Psoas muscle (tissue), 8 donors: ENCODE measurements around the gene EFCC1. TPM values are rescaled to one million over a fixed set of nuclear protein-coding genes. Genes with fewer than 3 reads are reported as not detected.

Experiments used
- ATAC-seq, 4 donors: fragments of 200-7000 bp; cut with Tn5 transposase; one replicate each; pipeline ENCODE4 v1.9.1; 2020; ENCODE audit warnings: moderate library complexity in 3 of 4, mild to moderate bottlenecking in 2 of 4
- DNase-seq, 2 donors: peaks; one replicate each; pipeline ENCODE4 v3.0.0-alpha.2; 2020
- H3K27ac ChIP-seq: fragments of 200-600 bp; one replicate; pipeline ENCODE4 v1.8.0; 2022
- H3K27me3 ChIP-seq, 3 donors: fragments of 200-600 bp in 1 of 3; one replicate each; pipeline versions ENCODE4 v1.6.1 to v1.8.0; 2013 to 2022; ENCODE audit warnings: low read length in 2 of 3, mild to moderate bottlenecking in 2 of 3, moderate library complexity in 1 of 3; ENCODE audit not compliant: insufficient read depth in 3 of 3
- H3K36me3 ChIP-seq, 2 donors: fragments of 200-600 bp in 1 of 2; one replicate each; pipeline versions ENCODE4 v1.6.1 to v1.8.0; 2013 to 2022; ENCODE audit warnings: low read depth in 1 of 2, mild to moderate bottlenecking in 1 of 2, moderate library complexity in 1 of 2; ENCODE audit not compliant: insufficient read depth in 1 of 2
- H3K4me1 ChIP-seq: fragments of 200-600 bp; one replicate; pipeline ENCODE4 v1.8.0; 2022
- H3K4me3 ChIP-seq: fragments of 200-600 bp; one replicate; pipeline ENCODE4 v1.8.0; 2022; ENCODE audit warnings: mild to moderate bottlenecking
- H3K9me3 ChIP-seq: fragments of 200-600 bp; one replicate; pipeline ENCODE4 v1.8.0; 2022
- WGBS, 3 donors: extraction: QIAGEN DNeasy Blood & Tissue Kit; methylation state at CpG; one replicate each; pipeline versions ENCODE4 v1.1.6 to v1.1.7; 2013; 5-methylcytosine and 5-hydroxymethylcytosine counted together
- intact Hi-C, 2 donors: fragments of 100-400 bp; cut with DNase I; formaldehyde crosslinking; loops; one replicate each; pipeline versions ENCODE4 v1.11.0 to v1.14.2; 2022
- polyA plus RNA-seq, 3 donors: library from polyadenylated mRNA; stranded (reverse); fragments of 200-250 nt; gene quantifications; one replicate each; pipeline ENCODE4 v1.2.3, GENCODE V29; 2013
- total RNA-seq, 4 donors: library from RNA; stranded (reverse); fragmentation: NEBNext Ultra II Directional in 2 of 4; extraction: Animal tissue kit (Norgen Biotek cat#: 25700) in 2 of 4; gene quantifications; one replicate each; pipeline versions ENCODE4 v1.2.1 to v1.2.4, GENCODE V29; 2021 to 2023
- TF ChIP-seq, protein P1 (sequence below): fragments of 200-600 bp; IDR thresholded peaks from one replicate; pipeline ENCODE4 v1.8.0; 2022; ENCODE audit warnings: antibody characterized with exemption
- donor health status: healthy with polysubstance abuse.
- donor health status: DM: no; HTN: no; CAD: no; lungs with moderate emphysema.
- donor health status: Bipolar disorder and iron deficiency.
- donor health status: healthy.
- donor health status: DM: yes; HTN: yes; CAD: no.
- donor health status: DM: no; HTN: no; CAD: no.
- donor health status: DM: no; HTN: no; CAD: no.
- donor health status: DM: yes; HTN: yes; CAD: no.

Gene EFCC1
- total and polyA plus RNA-seq, 7 donors = 0.11 to 1.5 (median 0.48) TPM

DNA sequence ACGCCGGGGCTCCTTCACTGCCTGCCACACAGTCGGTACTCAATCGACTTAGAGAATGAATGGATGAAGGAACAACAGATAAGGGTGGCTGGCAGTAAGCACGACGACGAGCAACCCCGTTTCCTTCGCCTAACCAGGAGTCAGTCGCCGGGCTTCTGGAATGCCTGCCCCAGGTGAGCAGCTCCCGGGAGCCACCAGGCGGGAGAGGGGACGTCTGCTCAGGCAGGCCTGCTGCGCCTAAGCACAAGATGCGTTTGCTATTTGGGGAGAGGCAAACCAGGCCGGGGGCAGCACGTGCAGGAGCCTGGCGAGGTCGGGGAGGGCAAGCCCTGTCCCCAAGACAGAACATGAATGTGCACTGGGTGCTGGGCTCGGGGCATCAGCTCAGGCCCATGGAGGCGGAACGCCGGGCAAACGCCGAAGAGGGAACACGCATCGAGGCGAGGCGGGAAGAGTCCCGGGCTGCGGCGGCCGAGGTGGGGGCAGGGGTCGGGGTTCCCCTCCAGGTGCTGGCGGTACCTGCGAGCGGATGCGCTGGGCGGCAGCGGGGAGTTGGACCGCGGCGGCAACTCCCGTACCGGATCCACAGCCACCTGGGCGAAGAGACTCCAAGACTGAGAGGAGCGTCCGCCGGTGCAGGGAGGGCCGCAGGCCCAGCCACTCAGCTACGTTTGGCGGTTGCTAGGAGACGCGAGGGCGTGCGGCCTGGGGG lies 7.5 kb upstream of the EFCC1 start, which contains the start of gene CFAP92:
TSS of gene CFAP92 (minus strand) at position 616 of the 712 bp plus-strand sequence. CDS start 772 bp downstream, outside the sequence.
- peaks cover 7% of the 10 kb centered on the region for H3K4me1 ChIP-seq
- peak within 1 kb of the TSS; percentile 59 for H3K4me3 ChIP-seq
- H3K9me3 ChIP-seq = no peaks in the 10 kb centered on the region
- H3K36me3 ChIP-seq = no peaks in the 10 kb centered on the region
- no peak within 1 kb of the TSS for H3K27ac ChIP-seq
- no peaks in the 10 kb centered on the region for H3K27me3 ChIP-seq
- intact Hi-C loops = no loop called here
- WGBS, 3 donors = 13 to 19% (median 15%) methylated on average over 41 to 57 of the region's 57 CpGs
- DNase-seq (peak; percentile 87 to 92), ATAC-seq (peak; percentile 94 to 99 (median 98))
- TF ChIP-seq, protein P1, sequence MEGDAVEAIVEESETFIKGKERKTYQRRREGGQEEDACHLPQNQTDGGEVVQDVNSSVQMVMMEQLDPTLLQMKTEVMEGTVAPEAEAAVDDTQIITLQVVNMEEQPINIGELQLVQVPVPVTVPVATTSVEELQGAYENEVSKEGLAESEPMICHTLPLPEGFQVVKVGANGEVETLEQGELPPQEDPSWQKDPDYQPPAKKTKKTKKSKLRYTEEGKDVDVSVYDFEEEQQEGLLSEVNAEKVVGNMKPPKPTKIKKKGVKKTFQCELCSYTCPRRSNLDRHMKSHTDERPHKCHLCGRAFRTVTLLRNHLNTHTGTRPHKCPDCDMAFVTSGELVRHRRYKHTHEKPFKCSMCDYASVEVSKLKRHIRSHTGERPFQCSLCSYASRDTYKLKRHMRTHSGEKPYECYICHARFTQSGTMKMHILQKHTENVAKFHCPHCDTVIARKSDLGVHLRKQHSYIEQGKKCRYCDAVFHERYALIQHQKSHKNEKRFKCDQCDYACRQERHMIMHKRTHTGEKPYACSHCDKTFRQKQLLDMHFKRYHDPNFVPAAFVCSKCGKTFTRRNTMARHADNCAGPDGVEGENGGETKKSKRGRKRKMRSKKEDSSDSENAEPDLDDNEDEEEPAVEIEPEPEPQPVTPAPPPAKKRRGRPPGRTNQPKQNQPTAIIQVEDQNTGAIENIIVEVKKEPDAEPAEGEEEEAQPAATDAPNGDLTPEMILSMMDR = no peak

DNA sequence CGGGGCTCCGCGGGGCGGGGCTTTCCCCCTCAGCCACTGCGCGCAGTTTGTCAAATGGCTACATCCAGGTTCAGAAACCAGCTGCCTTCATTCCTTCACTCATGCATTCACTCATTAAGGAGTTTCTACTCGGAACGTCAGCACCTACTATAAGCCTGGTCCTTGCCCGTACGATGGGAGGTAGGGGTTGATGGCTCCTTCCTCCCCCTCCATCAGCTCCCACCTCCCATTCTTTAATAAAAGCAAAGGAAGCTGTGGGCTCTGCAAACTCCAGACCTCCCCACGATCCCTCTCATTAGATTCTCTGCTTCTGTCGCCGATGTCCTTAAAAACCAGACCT lies 7.0 kb upstream of the EFCC1 start:
- ATAC-seq (no peak), DNase-seq (no peak)
- TF ChIP-seq, protein P1 = no peak
- H3K9me3 ChIP-seq = no peaks in the 10 kb centered on the region
- intact Hi-C loops = no loop called here
- H3K4me1 ChIP-seq = peaks cover 7% of the 10 kb centered on the region
- no peaks in the 10 kb centered on the region for H3K36me3 ChIP-seq
- H3K27ac ChIP-seq = no peak overlapping the region
- no peaks in the 10 kb centered on the region for H3K27me3 ChIP-seq
- WGBS, 3 donors = 4 to 5% (median 5%) methylated on average over 9 to 13 of the region's 13 CpGs
- peak overlapping the region; percentile 59 for H3K4me3 ChIP-seq

DNA sequence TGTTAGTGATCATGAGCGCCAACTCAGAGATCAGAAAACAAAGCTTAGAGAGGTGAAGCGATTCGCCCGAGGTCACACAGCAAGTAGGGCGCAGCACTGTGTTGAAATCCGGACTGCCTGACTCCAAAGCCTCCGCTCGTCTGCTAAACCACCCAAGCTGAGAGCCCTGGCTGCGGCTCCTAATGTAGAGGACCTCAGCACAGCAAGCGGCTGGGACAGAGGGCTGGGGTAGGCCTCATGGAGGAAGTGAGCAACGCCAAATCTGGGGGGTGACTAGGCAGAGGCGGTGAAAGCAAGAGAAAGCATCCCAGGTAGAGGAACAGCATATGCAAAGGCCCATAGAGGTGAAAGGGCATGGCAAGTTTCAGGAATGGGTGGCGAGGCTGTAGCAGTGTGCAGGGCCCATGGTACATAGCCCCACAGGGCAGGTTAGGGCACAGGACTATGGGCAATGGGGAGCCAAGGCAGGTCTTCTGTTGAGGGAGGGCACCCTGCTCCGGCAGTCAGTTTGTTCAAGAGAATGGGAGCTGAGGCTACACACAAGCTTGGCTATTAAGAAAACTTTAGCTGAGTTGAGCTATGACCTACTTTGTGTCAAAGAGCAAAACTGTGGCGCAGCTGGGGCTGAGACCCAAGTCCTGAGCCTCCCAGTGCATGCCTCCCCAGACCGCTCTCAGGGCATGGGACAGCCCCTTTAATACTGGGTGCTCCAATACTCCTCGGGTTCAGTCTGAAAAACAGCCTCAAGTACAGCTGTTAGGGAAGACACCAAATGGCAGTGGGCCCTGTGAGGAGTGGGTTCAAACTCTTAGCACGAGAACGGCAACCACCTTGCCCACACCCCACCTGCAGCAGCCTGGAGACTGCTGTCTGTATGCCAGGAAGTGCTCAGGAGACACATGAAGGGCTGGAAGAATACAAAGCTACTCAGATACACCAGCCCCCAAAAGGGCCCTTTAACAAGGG lies 6.2 kb upstream of the EFCC1 start:
- Histone ChIP-seq H3K4me1 (peaks cover 7% of the 10 kb centered on the region), H3K4me3 (no peak overlapping the region), H3K27me3 (peaks cover 0 to 3% (median 0%) of the 10 kb centered on the region in 3 donors), H3K9me3 (no peaks in the 10 kb centered on the region), H3K36me3 (no peaks in the 10 kb centered on the region), H3K27ac (no peak overlapping the region)
- intact Hi-C loops = no loop called here
- ATAC-seq = no peak
- DNase-seq = no peak
- TF ChIP-seq, protein P1 = no peak
- 81 to 86% (median 82%) methylated on average over 19 of the region's 19 CpGs for WGBS, 3 donors

DNA sequence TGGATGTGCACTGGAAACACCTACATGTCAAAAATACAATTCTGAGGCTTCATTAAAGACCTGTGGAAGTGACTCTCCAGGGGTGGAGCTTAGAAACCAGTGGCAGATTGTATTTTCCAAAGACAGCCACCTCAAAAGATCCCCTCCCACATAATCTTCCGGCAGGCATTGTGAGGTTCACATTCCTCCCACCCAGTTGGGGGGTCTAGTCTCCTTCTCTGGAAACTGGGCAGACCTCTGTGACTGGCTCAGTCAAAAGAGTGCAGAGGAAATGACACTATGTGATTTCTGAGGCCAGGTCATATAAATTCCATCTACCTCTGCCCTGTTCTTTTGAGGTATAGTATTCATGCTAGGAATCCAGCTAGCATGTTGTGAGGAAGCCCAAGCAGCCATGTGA lies 5.4 kb upstream of the EFCC1 start:
- ATAC-seq (no peak), DNase-seq (no peak)
- H3K4me1 ChIP-seq = peaks cover 7% of the 10 kb centered on the region
- H3K27me3 ChIP-seq = peaks cover 0 to 10% (median 2%) of the 10 kb centered on the region in 3 donors
- intact Hi-C loops = no loop called here
- H3K36me3 ChIP-seq = no peaks in the 10 kb centered on the region
- TF ChIP-seq, protein P1 = no peak
- no peak overlapping the region for H3K4me3 ChIP-seq
- WGBS, 3 donors = 91 to 96% (median 95%) methylated on average over 1 of the region's 1 CpG
- no peak overlapping the region for H3K27ac ChIP-seq
- H3K9me3 ChIP-seq = no peaks in the 10 kb centered on the region
